Retinal pigment epithelial cell (primary cell): Measurements from ENCODE around the gene SLC25A23.

ENCODE experiments used
- DNase-seq: peaks from one replicate; pipeline ENCODE4 v3.0.0-alpha.2; 2010; ENCODE audit warnings: low read depth
- H3K4me3 ChIP-seq: 2 replicates; pipeline ENCODE4 v1.5.1; 2011; ENCODE audit warnings: mild to moderate bottlenecking, low read length, control low read depth, moderate library complexity
- TF ChIP-seq, protein P1 (sequence below): conservative IDR thresholded peaks from 2 replicates; pipeline ENCODE4 v1.5.1; 2011; ENCODE audit warnings: low read depth, low read length, control low read depth, inconsistent platforms

Gene SLC25A23

DNA sequence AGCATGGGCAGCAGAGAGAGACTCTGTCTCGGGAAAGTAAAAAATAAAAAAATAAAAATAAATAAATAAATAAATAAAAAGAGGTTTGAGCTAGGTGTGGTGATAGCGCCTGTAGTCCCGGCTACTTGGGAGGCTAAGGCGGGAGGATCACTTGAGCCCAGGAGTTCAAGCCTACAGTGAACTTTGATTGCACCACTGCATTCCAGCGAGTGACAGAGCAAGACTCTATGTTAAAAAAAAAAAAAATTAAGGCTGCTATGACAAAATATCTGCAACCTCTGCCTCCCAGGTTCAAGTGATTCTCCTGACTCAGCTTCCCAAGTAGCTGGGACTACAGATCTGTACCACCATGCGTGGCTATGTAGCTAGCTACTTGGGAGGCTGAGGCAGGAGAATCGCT lies 25.2 kb upstream of the SLC25A23 start:
- DNase-seq = no peak

DNA sequence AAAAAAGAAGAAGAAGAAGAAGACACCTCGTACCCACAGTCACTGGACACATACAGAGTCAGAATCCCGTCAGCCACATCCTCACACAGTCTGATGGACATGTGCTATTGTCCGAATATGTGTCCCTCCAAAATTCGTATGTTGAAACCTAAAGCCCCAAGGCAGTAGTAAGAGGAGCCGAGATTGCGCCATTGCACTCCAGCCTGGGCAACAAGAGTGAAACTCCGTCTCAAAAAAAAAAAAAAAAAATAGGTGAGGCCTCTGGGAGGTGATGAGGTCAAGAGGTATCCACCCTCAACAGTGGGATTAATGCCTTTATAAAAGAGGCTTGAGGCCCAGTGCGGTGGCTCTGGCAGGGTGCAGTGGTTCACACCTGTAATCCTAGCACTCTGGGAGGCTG lies 24.6 kb upstream of the SLC25A23 start:
- DNase-seq = no peak
- H3K4me3 ChIP-seq = no peak overlapping the region
- TF ChIP-seq, protein P1, sequence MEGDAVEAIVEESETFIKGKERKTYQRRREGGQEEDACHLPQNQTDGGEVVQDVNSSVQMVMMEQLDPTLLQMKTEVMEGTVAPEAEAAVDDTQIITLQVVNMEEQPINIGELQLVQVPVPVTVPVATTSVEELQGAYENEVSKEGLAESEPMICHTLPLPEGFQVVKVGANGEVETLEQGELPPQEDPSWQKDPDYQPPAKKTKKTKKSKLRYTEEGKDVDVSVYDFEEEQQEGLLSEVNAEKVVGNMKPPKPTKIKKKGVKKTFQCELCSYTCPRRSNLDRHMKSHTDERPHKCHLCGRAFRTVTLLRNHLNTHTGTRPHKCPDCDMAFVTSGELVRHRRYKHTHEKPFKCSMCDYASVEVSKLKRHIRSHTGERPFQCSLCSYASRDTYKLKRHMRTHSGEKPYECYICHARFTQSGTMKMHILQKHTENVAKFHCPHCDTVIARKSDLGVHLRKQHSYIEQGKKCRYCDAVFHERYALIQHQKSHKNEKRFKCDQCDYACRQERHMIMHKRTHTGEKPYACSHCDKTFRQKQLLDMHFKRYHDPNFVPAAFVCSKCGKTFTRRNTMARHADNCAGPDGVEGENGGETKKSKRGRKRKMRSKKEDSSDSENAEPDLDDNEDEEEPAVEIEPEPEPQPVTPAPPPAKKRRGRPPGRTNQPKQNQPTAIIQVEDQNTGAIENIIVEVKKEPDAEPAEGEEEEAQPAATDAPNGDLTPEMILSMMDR = no peak

More for the DNA sequence above, 25.2 kb upstream of the SLC25A23 start:
- H3K4me3 ChIP-seq = no peak overlapping the region
- TF ChIP-seq, protein P1 = no peak

- DNase-seq = no peak
- no peak overlapping the region for H3K4me3 ChIP-seq
- TF ChIP-seq, protein P1 = no peak
These were observed 23.6 kb upstream of the SLC25A23 start for GRCh38 chr19:6483235-6483634.

- TF ChIP-seq, protein P1 = no peak
- no peak for DNase-seq
- no peak overlapping the region for H3K4me3 ChIP-seq
These were observed 22.7 kb upstream of the SLC25A23 start for GRCh38 chr19:6482343-6482686.

DNA sequence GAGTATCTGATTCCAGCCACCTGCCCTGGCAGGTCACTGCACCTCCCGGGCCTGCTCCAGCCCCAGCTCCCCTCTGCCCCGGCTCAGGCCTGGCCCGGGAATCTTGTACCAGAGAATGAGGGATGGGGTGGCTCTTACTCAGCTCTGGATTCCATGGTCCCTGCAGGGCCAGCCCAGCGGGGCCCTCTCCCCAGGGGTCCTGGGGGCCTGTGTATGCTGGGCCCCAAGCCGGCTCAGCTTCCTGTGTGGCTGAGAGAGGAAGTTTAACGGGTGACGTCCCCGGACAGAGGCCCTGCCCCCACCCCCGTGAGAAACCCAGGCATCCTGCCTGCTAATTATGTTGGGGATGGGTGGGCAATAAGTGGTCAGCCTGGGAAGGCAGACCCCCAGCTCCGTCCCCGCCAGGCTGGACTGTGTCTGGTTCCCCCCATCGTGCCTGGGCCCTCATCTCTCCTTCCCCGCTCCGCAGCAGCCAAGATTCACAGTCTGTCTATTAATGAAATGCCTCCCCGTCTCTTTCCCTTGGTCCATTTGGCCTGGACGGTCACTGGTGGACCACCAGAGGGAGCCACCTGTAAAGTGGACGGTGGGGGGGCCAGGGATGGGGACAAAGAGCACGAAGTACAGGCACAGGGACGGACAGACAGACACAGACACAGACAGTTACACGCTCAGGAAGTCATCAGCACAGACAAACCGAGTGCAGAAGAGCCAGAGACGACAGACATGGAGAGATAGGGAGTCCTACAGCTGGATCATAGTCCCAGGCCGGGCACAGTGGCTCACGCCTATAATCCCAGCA lies 22.1 kb upstream of the SLC25A23 start, which contains the start of gene DENND1C:
DENND1C (minus strand) TSS at position 247 of the 802 bp plus-strand sequence; CDS start at position 155, 92 bp downstream.
- DNase-seq = no peak
- TF ChIP-seq, protein P1 = peak; percentile 75
- H3K4me3 ChIP-seq = no peak within 1 kb of the TSS

DNA sequence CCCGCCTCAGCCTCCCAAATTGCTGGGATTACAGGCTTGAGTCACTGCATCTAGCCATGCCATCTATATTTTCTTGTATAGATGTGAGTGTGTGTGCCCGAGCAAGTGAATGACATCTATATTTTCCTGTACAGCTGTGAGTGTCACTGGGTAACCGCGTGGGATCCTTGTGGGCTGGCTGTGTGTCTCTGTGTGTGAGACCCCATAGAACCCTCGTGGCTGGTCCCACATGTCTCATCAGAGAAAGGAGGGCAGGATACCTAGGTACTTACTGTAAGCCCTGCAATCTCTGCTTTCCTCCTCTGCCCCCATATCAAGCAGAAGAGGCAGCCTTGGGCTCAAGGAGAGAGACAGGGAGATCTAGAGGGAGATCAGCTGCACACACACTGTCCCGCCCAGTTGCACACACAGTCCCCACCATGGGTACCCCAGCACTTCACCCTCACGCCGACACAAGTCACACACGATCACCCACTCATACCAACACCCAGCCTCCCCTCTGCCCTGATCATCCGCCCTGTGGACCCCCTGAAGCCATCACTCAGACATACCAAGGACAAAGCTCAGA lies 21.3 kb upstream of the SLC25A23 start:
- TF ChIP-seq, protein P1 = no peak
- H3K4me3 ChIP-seq = no peak overlapping the region

More for the DNA sequence above, 21.3 kb upstream of the SLC25A23 start:
- no peak for DNase-seq
